HG02885 (cell line): ENCODE measurements around the gene CDS1.
"Not testable (repeated sequence)": the region's sequence is repeated elsewhere in the genome, so short reads cannot be mapped to it uniquely, and the experiment has no call there.

ENCODE experiments used
- ATAC-seq: cut with Tn5 transposase; IDR thresholded peaks from one replicate; pipeline ENCODE4 v1.9.1; 2021; ENCODE audit warnings: mild to moderate bottlenecking; ENCODE audit not compliant: unreplicated experiment, poor library complexity

The CDS1 gene

GRCh38 chr4:84606645-84607044, 23.7 kb downstream of the CDS1 start:
- no peak for ATAC-seq

- no peak for ATAC-seq
Observed at GRCh38 chr4:84611531-84611930, 28.6 kb downstream of the CDS1 start.

- no peak for ATAC-seq
Observed at GRCh38 chr4:84614891-84615290, 32.0 kb downstream of the CDS1 start.

- no peak for ATAC-seq
Observed at GRCh38 chr4:84615355-84615754, 32.4 kb downstream of the CDS1 start.

- ATAC-seq: no peak
Observed at GRCh38 chr4:84622959-84623358, 40.0 kb downstream of the CDS1 start.

GRCh38 chr4:84623661-84624060, 40.7 kb downstream of the CDS1 start:
- no peak for ATAC-seq

- ATAC-seq: no peak
Observed at GRCh38 chr4:84626673-84627072, 43.7 kb downstream of the CDS1 start.

- ATAC-seq: no peak
Observed at GRCh38 chr4:84631573-84631972, 48.6 kb downstream of the CDS1 start.

GRCh38 chr4:84632092-84632491, 49.2 kb downstream of the CDS1 start:
- no peak for ATAC-seq

GRCh38 chr4:84634961-84635360, 52.0 kb downstream of the CDS1 start:
- no peak for ATAC-seq

GRCh38 chr4:84638092-84638491, 55.2 kb downstream of the CDS1 start:
- ATAC-seq: no peak

- ATAC-seq: no peak
Observed at GRCh38 chr4:84639145-84639544, 56.2 kb downstream of the CDS1 start.

GRCh38 chr4:84644087-84644486, 61.2 kb downstream of the CDS1 start:
- ATAC-seq: no peak

GRCh38 chr4:84647312-84647884, 64.5 kb downstream of the CDS1 start:
- no peak for ATAC-seq

GRCh38 chr4:84648178-84648577, 65.3 kb downstream of the CDS1 start:
- no peak for ATAC-seq

- ATAC-seq: no peak
Observed at GRCh38 chr4:84648863-84649647, 66.1 kb downstream of the CDS1 start.

GRCh38 chr4:84651499-84651898, 68.6 kb downstream of the CDS1 start:
- ATAC-seq: no peak

- no peak for ATAC-seq
Observed at GRCh38 chr4:84652478-84652877, 69.6 kb downstream of the CDS1 start.

- ATAC-seq: no peak
Observed at GRCh38 chr4:84660606-84661005, 77.7 kb downstream of the CDS1 start.

GRCh38 chr4:84661191-84661939, 78.4 kb downstream of the CDS1 start:
- no peak for ATAC-seq

- not testable (repeated sequence) for ATAC-seq
Observed at GRCh38 chr4:84664767-84665166, 81.8 kb downstream of the CDS1 start.
